Activated CD8-positive, alpha-beta T cell treated with anti-CD3 and anti-CD28 coated beads, Interleukin-2, amount 10 ng/mL, durations not matched to agents 7 days and 5 days (primary cell): ENCODE results near the gene SCUBE2. TPM values are rescaled to one million over a fixed set of nuclear protein-coding genes. Genes with fewer than 3 reads are reported as not detected.
"Not testable (repeated sequence)": the region's sequence is repeated elsewhere in the genome, so short reads cannot be mapped to it uniquely, and the experiment has no call there.

Experiments
- ATAC-seq: fragments of 150-1000 bp; cut with Tn5 transposase; one replicate; pipeline ENCODE4 v1.10.0; 2021; ENCODE audit warnings: moderate library complexity
- CTCF ChIA-PET: fragments of 350-600 bp; sonication (Branson Sonifier 250); formaldehyde crosslinking; loops from one replicate; lab custom pipeline; 2021; ENCODE audit warnings: antibody characterized with exemption; lab: Charles Lee
- POLR2A ChIA-PET: fragments of 350-600 bp; sonication (Branson Sonifier 250); formaldehyde crosslinking; loops from one replicate; lab custom pipeline; 2021; ENCODE audit warnings: antibody characterized with exemption; lab: Charles Lee
- DNase-seq: peaks from one replicate; pipeline ENCODE4 v3.0.0-alpha.2; 2020
- H3K27ac Mint-ChIP-seq: one replicate; pipeline ENCODE4 v1.8.0; 2021; ENCODE audit warnings: mild to moderate bottlenecking, mixed read lengths
- H3K27me3 Mint-ChIP-seq: one replicate; pipeline ENCODE4 v1.8.0; 2021; ENCODE audit warnings: low read depth, mixed read lengths
- H3K36me3 Mint-ChIP-seq: one replicate; pipeline ENCODE4 v1.8.0; 2021; ENCODE audit warnings: low read depth, mixed read lengths
- H3K4me1 Mint-ChIP-seq: one replicate; pipeline ENCODE4 v1.8.0; 2021; ENCODE audit warnings: low read depth, mixed read lengths
- H3K4me3 Mint-ChIP-seq: one replicate; pipeline ENCODE4 v1.8.0; 2021; ENCODE audit warnings: mild to moderate bottlenecking, mixed read lengths
- H3K9me3 Mint-ChIP-seq: one replicate; pipeline ENCODE4 v1.8.0; 2022; ENCODE audit warnings: mixed read lengths; ENCODE audit not compliant: insufficient read depth
- microRNA-seq: library from miRNA; unstranded; fragments of <30 nt; microRNA quantifications from one replicate; pipeline ENCODE4 v1.2.0, GENCODE V29; 2022
- total RNA-seq, 2 experiments: library from RNA; stranded (reverse); gene quantifications; one replicate each; pipeline ENCODE4 v1.2.3, GENCODE V29; 2021

The SCUBE2 gene
- total RNA-seq, 2 experiments from 2014 or later = 0.65 TPM; not detected in 1

- ATAC-seq, H3K36me3 Mint-ChIP-seq, H3K4me1 Mint-ChIP-seq, H3K9me3 Mint-ChIP-seq, H3K27ac Mint-ChIP-seq, H3K27me3 Mint-ChIP-seq, CTCF ChIA-PET, H3K4me3 Mint-ChIP-seq, POLR2A ChIA-PET, DNase-seq: not testable (repeated sequence)
Observed at GRCh38 chr11:8979365-8979764, 112.0 kb downstream of the SCUBE2 start.

- ChIA-PET CTCF (no interaction called here), POLR2A (no interaction called here)
- H3K9me3 Mint-ChIP-seq = no peaks in the 10 kb centered on the region
- H3K4me1 Mint-ChIP-seq = no peaks in the 10 kb centered on the region
- H3K27me3 Mint-ChIP-seq = no peaks in the 10 kb centered on the region
- no peak overlapping the region for H3K4me3 Mint-ChIP-seq
- DNase-seq (no peak), ATAC-seq (no peak)
- H3K36me3 Mint-ChIP-seq = no peaks in the 10 kb centered on the region
- no peak overlapping the region for H3K27ac Mint-ChIP-seq
Observed at GRCh38 chr11:8973121-8973520, 118.3 kb downstream of the SCUBE2 start.

- Mint-ChIP-seq H3K4me1 (no peaks in the 10 kb centered on the region), H3K36me3 (no peaks in the 10 kb centered on the region), H3K27me3 (no peaks in the 10 kb centered on the region), H3K4me3 (no peak overlapping the region), H3K9me3 (no peaks in the 10 kb centered on the region), H3K27ac (no peak overlapping the region)
- ChIA-PET CTCF (interaction anchor here (0.6 to 1.7 kb wide), 2 partner anchors 12 to 179 kb away, joined by 3 to 6 read pairs; no protein-coding TSS in a partner anchor), POLR2A (no interaction called here)
- DNase-seq (no peak), ATAC-seq (no peak)
Observed at GRCh38 chr11:8971924-8972316, 119.5 kb downstream of the SCUBE2 start.

GRCh38 chr11:8971196-8971923 is 120.0 kb downstream of the SCUBE2 start:
- POLR2A ChIA-PET = no interaction called here
- H3K4me3 Mint-ChIP-seq = no peak overlapping the region
- peaks cover 3% of the 10 kb centered on the region for H3K4me1 Mint-ChIP-seq
- ATAC-seq = no peak
- CTCF ChIA-PET = interaction anchor here (0.6 to 1.7 kb wide), 2 partner anchors 12 to 179 kb away, joined by 3 to 6 read pairs; no protein-coding TSS in a partner anchor
- no peak overlapping the region for H3K27ac Mint-ChIP-seq
- no peaks in the 10 kb centered on the region for H3K36me3 Mint-ChIP-seq
- H3K9me3 Mint-ChIP-seq = no peaks in the 10 kb centered on the region
- H3K27me3 Mint-ChIP-seq = no peaks in the 10 kb centered on the region
- no peak for DNase-seq

Small RNAs within 50 kb of the gene (microRNA-seq; reads per million reads assigned to microRNA genes)
- gene MIR5691 = not detected

Other genes with a start within 250 kb of the SCUBE2 start
- 10 to 100 TPM; 26.8 to 27.2 TPM for gene AKIP1, start 180.4 kb downstream of the SCUBE2 start, total RNA-seq
- gene C11orf16, start 158.7 kb downstream of the SCUBE2 start, total RNA-seq = not detected
- gene ASCL3, start 148.6 kb downstream of the SCUBE2 start, total RNA-seq = not detected
- 10 to 100 TPM; 28.9 to 30.9 TPM for gene TMEM9B, start 127.2 kb downstream of the SCUBE2 start, total RNA-seq
- under 1 TPM; 0.11 to 0.47 TPM for gene NRIP3, start 87.6 kb downstream of the SCUBE2 start, total RNA-seq
- gene DENND5A, start 173.8 kb upstream of the SCUBE2 start, total RNA-seq = 10 to 100 TPM; 78.5 to 81.1 TPM
- 10 to 100 TPM; 32.7 to 32.8 TPM for gene TMEM41B, start 223.0 kb upstream of the SCUBE2 start, total RNA-seq